ENCODE measurements around the gene ZNF664.

The ZNF664 gene

GRCh38 chr12:123990511-123990910 lies 17.5 kb downstream of the ZNF664 start:
- no peak for DNase-seq (ENCODE audit: low read depth)
- no peak overlapping the region for H3K4me3 ChIP-seq (ENCODE audit: low read length)
- TF ChIP-seq, protein P1, sequence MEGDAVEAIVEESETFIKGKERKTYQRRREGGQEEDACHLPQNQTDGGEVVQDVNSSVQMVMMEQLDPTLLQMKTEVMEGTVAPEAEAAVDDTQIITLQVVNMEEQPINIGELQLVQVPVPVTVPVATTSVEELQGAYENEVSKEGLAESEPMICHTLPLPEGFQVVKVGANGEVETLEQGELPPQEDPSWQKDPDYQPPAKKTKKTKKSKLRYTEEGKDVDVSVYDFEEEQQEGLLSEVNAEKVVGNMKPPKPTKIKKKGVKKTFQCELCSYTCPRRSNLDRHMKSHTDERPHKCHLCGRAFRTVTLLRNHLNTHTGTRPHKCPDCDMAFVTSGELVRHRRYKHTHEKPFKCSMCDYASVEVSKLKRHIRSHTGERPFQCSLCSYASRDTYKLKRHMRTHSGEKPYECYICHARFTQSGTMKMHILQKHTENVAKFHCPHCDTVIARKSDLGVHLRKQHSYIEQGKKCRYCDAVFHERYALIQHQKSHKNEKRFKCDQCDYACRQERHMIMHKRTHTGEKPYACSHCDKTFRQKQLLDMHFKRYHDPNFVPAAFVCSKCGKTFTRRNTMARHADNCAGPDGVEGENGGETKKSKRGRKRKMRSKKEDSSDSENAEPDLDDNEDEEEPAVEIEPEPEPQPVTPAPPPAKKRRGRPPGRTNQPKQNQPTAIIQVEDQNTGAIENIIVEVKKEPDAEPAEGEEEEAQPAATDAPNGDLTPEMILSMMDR (conservative IDR thresholded peaks at IDR 0.05; ENCODE audit: low read depth, low read length): no peak

GRCh38 chr12:123991372-123991951 lies 18.4 kb downstream of the ZNF664 start:
- H3K4me3 ChIP-seq (ENCODE audit: low read length): no peak overlapping the region
- TF ChIP-seq, protein P1 (conservative IDR thresholded peaks at IDR 0.05; ENCODE audit: low read depth, low read length): no peak
- DNase-seq (ENCODE audit: low read depth): no peak

DNA sequence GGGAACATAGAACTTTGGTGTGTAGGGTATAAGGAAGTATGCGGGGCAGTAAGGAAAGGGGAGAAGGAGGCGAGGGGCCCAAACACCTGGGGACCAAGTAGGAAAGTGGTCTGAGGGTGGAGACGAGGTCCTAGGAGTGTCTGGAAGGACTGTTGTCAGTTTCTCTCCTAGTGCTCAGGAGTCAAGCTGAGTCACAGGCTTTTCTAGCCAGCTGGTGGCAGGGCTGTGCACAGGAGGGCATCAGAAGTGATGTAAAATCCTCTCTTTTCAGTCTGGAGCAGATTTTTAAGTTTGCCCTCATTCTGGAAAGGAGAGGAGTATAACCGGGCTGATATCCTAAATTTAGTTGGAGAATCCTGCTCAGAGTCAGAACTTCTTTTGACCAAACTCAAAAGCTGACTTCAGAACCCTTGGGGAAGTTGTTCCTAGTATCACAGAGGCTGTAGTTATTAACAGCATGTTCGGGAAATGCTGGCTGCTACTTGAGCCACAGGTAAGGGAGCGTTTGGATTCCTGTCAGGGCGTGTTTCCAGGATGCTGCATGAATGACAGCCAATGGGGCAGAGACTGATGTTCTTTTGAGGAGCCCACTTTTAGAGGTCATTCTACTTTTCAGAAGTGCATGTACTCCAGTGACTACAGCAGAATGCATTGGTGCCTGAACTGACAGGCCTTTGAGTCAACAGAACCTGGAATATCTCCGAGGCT lies 19.3 kb downstream of the ZNF664 start:
- no peak overlapping the region for H3K4me3 ChIP-seq (ENCODE audit: low read length)
- TF ChIP-seq, protein P1 (conservative IDR thresholded peaks at IDR 0.05; ENCODE audit: low read depth, low read length): no peak
- DNase-seq (ENCODE audit: low read depth): no peak

DNA sequence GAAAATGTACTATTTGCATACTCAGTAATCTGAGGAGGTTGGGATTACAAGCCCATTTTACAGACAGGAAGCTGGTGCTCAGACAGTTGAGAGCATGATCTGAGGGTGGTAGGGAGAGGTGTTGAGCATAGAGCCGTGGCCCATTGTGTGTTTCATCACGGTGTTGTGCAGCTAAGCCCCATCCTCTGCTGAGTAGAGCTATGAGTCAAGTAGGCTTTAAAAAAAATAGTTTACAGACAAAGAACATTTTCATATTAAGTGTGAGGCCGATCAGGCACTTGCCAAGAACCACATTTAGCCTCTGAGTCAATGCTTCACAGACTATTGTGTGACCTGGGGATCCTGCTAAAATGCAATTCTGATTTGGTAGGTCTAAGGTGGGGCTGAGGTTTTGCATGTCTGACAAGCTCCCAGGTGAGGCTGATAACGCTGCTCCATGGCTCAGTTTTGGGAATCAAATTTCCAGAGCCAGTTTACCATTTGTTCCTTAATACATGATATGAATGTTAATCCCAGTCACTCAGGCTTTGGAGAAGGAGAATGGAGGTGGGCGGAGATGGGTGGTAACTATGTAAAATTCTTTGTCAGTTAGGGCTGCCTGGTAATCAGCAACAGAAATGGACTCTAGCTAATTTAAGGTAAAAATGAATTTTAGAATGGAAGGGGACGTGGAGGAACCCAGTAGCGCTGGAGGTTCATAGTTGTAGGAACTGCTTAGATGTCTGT lies 22.2 kb downstream of the ZNF664 start:
- DNase-seq (ENCODE audit: low read depth): peak; percentile 81
- TF ChIP-seq, protein P1 (conservative IDR thresholded peaks at IDR 0.05; ENCODE audit: low read depth, low read length): no peak
- H3K4me3 ChIP-seq (ENCODE audit: low read length): no peak overlapping the region

DNA sequence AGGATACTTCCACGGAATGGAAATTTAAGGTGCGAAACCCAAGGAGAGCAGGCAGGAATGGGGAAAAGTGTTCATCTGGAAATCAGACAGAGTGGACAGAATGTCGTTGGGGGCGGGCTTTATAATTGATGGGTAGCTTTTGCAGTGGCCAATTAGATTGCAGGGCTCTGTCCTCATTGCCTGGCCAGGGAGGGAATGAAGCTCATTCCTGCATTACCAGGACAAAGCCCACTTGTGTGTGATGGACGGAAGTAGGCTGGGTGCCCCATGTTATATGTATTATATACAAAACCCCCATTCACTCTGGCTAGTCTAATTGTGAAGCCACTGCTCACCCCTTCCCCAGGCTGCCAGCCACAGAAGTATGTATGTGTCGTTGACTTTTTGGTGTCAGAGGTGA lies 23.6 kb downstream of the ZNF664 start:
- no peak overlapping the region for H3K4me3 ChIP-seq (ENCODE audit: low read length)
- TF ChIP-seq, protein P1 (conservative IDR thresholded peaks at IDR 0.05; ENCODE audit: low read depth, low read length): no peak
- DNase-seq (ENCODE audit: low read depth): no peak

GRCh38 chr12:123997033-123997822 lies 24.2 kb downstream of the ZNF664 start:
- H3K4me3 ChIP-seq (ENCODE audit: low read length): no peak overlapping the region
- TF ChIP-seq, protein P1 (conservative IDR thresholded peaks at IDR 0.05; ENCODE audit: low read depth, low read length): no peak
- no peak for DNase-seq (ENCODE audit: low read depth)

Measured in retinal pigment epithelial cell (primary cell).